Tibial nerve (tissue), 4 donors: Measurements from ENCODE around the gene TSEN15. TPM values are rescaled to one million over a fixed set of nuclear protein-coding genes. Genes with fewer than 3 reads are reported as not detected.

Experiments
- DNase-seq, 2 donors: peaks; one replicate each; pipeline ENCODE4 v3.0.0-alpha.2; 2019; ENCODE audit warnings: low spot score in 2 of 2
- H3K27ac ChIP-seq, 4 donors: fragments of 200-600 bp; sonication (generic) in 3 of 4; one replicate each; pipeline ENCODE4 v1.5.1; 2017 to 2019; ENCODE audit warnings: mild to moderate bottlenecking in 1 of 4
- H3K27me3 ChIP-seq, 2 donors: fragments of 200-600 bp; sonication (generic) in 1 of 2; one replicate each; pipeline versions ENCODE4 v1.5.1 to v1.6.0; 2017 to 2019
- H3K36me3 ChIP-seq, 3 donors: fragments of 200-600 bp; sonication (generic); one replicate each; pipeline ENCODE4 v1.5.1; 2018 to 2019
- H3K4me1 ChIP-seq, 4 donors: fragments of 200-600 bp; sonication (generic) in 3 of 4; one replicate each; pipeline ENCODE4 v1.5.1; 2017 to 2019
- H3K4me3 ChIP-seq, 4 donors: fragments of 200-600 bp; sonication (generic) in 3 of 4; one replicate each; pipeline ENCODE4 v1.5.1; 2017 to 2019; ENCODE audit warnings: mild to moderate bottlenecking in 1 of 4, moderate library complexity in 1 of 4
- H3K9me3 ChIP-seq, 4 donors: fragments of 200-600 bp; sonication (generic) in 3 of 4; one replicate each; pipeline ENCODE4 v1.5.1; 2017 to 2019
- CTCF ChIP-seq, 5 experiments: fragments of 200-600 bp in 3 of 5; fragments of 450-650 bp in 2 of 5; sonication (generic) in 3 of 5; IDR thresholded peaks; one replicate each; pipeline ENCODE4 v1.5.1; 2016 to 2019; ENCODE audit warnings: antibody characterized with exemption in 5 of 5, mild to moderate bottlenecking in 3 of 5, moderate library complexity in 2 of 5
- EP300 ChIP-seq, 2 donors: sonication (generic); formaldehyde crosslinking; IDR thresholded peaks; one replicate each; pipeline ENCODE4 v1.6.1; 2017; ENCODE audit warnings: antibody characterized with exemption in 2 of 2, mild to moderate bottlenecking in 1 of 2
- POLR2A ChIP-seq, 2 donors: fragments of 450-650 bp; IDR thresholded peaks; one replicate each; pipeline ENCODE4 v1.6.1; 2017; ENCODE audit warnings: antibody characterized with exemption in 2 of 2, mild to moderate bottlenecking in 2 of 2, moderate library complexity in 2 of 2
- WGBS, 2 donors: methylation state at CpG; one replicate each; pipeline ENCODE4 v1.1.5; 2018; 5-methylcytosine and 5-hydroxymethylcytosine counted together
- total RNA-seq, 4 donors: library from RNA; depleted of rRNA; stranded (reverse); fragments of >200 nt; gene quantifications; one replicate each; pipeline ENCODE4 v1.1.0, GENCODE V29; 2016

Gene TSEN15
- total RNA-seq, 4 donors from 2014 or later: 25.5 to 36.5 (median 31.5) TPM

GRCh38 chr1:184052194-184052559 is 647 bp downstream of the TSEN15 start:
- H3K9me3 ChIP-seq: no peaks in the 10 kb centered on the region
- DNase-seq: no peak
- peak overlapping the region in 3 of 4 donors; percentile 77 to 84 (median 81) for H3K27ac ChIP-seq
- TF ChIP-seq CTCF (IDR thresholded peaks at IDR 0.05) (no peak), POLR2A (IDR thresholded peaks at IDR 0.05) (no peak), EP300 (IDR thresholded peaks at IDR 0.05) (no peak)
- WGBS, 2 donors: 7 to 9% methylated on average over 7 of the region's 7 CpGs
- peaks cover 0 to 15% (median 0%) of the 10 kb centered on the region in 3 donors for H3K36me3 ChIP-seq
- H3K4me3 ChIP-seq: peak overlapping the region; percentile 67 to 89 (median 76)
- H3K4me1 ChIP-seq: peaks cover 0 to 42% (median 4%) of the 10 kb centered on the region in 4 donors
- H3K27me3 ChIP-seq: no peaks in the 10 kb centered on the region

GRCh38 chr1:184052750-184053149 is 1.2 kb downstream of the TSEN15 start:
- WGBS, 2 donors: 73 to 91% methylated on average over 3 of the region's 3 CpGs
- H3K4me1 ChIP-seq: peaks cover 0 to 48% (median 4%) of the 10 kb centered on the region in 4 donors
- no peak for TF ChIP-seq POLR2A (IDR thresholded peaks at IDR 0.05)
- TF ChIP-seq CTCF (IDR thresholded peaks at IDR 0.05): no peak
- no peak for TF ChIP-seq EP300 (IDR thresholded peaks at IDR 0.05)
- peak overlapping the region in 3 of 4 donors; percentile 76 to 89 (median 76) for H3K4me3 ChIP-seq
- DNase-seq: no peak
- H3K27ac ChIP-seq: no peak overlapping the region
- peaks cover 0 to 19% (median 0%) of the 10 kb centered on the region in 3 donors for H3K36me3 ChIP-seq
- no peaks in the 10 kb centered on the region for H3K9me3 ChIP-seq
- no peaks in the 10 kb centered on the region for H3K27me3 ChIP-seq

DNA sequence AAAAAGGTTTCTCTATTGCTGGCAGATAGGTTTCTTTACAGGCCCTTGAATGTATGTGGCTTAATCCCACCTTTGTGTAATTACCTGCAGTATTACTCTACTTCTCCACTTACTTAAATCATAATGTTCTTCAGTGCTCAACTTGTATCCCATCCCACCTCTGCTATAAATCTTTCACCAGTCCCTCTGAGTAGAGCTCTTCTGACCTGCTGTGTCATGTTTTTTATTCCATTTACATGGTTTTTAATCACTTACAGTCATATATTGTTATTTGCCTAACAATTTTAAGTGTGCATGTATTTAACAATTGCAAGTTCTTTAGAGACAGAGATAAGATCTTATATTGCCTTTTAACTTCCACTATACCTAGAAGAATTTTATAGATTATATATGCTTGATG is 2.4 kb downstream of the TSEN15 start:
- H3K4me1 ChIP-seq: peaks cover 0 to 51% (median 4%) of the 10 kb centered on the region in 4 donors
- no peaks in the 10 kb centered on the region for H3K9me3 ChIP-seq
- H3K27ac ChIP-seq: no peak overlapping the region
- no peak for DNase-seq
- TF ChIP-seq EP300 (IDR thresholded peaks at IDR 0.05) (no peak), POLR2A (IDR thresholded peaks at IDR 0.05) (no peak), CTCF (IDR thresholded peaks at IDR 0.05) (no peak)
- peaks cover 0 to 19% (median 0%) of the 10 kb centered on the region in 3 donors for H3K36me3 ChIP-seq
- no peak overlapping the region for H3K4me3 ChIP-seq
- H3K27me3 ChIP-seq: no peaks in the 10 kb centered on the region

DNA sequence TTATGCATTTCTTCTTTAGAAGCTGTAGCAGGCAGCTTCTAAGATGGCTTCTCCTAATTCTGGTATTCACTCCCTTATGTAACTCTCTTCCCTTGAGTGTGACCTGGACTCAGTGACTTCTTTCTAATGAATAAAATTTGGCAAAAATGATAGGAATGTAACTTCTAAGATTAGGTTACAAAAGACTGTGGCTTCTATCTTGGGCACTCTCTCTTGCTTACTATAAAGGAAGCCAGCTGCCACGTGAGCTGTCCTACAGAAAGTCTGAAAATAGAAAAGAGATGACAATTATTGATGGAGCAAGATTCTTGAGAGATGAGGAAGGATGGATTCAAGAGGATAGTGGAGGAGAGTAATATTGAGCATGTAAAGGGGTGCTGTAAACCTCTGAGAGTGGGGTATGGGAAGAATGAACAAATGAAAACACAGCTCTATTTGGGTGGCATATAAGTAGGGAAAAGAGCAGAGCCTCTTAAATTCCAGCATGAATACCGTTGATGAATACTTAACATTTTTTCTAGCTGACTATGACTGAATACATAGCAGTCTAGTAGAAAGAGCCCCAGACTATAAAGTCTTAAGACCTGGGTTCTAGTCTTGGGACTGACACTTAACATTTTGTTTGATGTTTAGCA is 5.5 kb downstream of the TSEN15 start:
- no peak for DNase-seq
- peaks cover 0 to 29% (median 0%) of the 10 kb centered on the region in 3 donors for H3K36me3 ChIP-seq
- peaks cover 0 to 43% (median 4%) of the 10 kb centered on the region in 4 donors for H3K4me1 ChIP-seq
- no peaks in the 10 kb centered on the region for H3K9me3 ChIP-seq
- TF ChIP-seq CTCF (IDR thresholded peaks at IDR 0.05) (no peak), POLR2A (IDR thresholded peaks at IDR 0.05) (no peak)
- no peaks in the 10 kb centered on the region for H3K27me3 ChIP-seq
- WGBS, 2 donors: 31 to 40% methylated on average over 2 of the region's 2 CpGs
- H3K27ac ChIP-seq: peak overlapping the region in 2 of 4 donors; percentile 13 to 15
- no peak overlapping the region for H3K4me3 ChIP-seq

DNA sequence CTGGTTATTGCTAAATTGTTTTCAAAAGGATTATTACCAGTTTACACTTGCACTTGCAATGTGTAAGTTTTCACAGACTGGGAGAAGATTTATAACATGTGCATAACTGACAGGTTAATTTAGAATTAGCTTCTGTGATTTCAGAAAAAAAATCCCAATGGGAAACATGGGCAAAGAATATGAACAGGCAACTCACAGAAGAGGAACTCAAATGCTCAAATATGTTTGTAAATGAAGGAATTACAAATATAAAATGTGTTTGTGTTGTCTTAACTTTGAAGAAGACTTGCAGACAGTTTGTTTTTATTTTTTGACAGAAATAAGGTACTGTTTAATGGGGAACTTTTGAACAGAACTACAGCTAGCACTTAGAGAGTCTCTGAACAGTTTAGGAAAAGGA is 8.4 kb downstream of the TSEN15 start:
- Histone ChIP-seq H3K4me3 (no peak overlapping the region), H3K4me1 (peaks cover 0 to 16% (median 0%) of the 10 kb centered on the region in 4 donors), H3K36me3 (peaks cover 0 to 29% (median 0%) of the 10 kb centered on the region in 3 donors), H3K9me3 (no peaks in the 10 kb centered on the region), H3K27me3 (no peaks in the 10 kb centered on the region), H3K27ac (no peak overlapping the region)
- no peak for DNase-seq
- TF ChIP-seq CTCF (IDR thresholded peaks at IDR 0.05) (no peak), POLR2A (IDR thresholded peaks at IDR 0.05) (no peak), EP300 (IDR thresholded peaks at IDR 0.05) (no peak)
